ENCODE data around the gene NUDT2. TPM values are rescaled to one million over a fixed set of nuclear protein-coding genes. Genes with fewer than 3 reads are reported as not detected.
A peak's percentile ranks its signal among the peaks of the same experiment; 100 is the strongest.

Gene NUDT2
- total and polyA plus RNA-seq, 7 donors: 14.7 to 31.0 (median 19.6) TPM

- Histone ChIP-seq H3K36me3 (ENCODE audit: insufficient read depth in 1 of 2, low read depth in 1 of 2) (no peaks in the 10 kb centered on the region), H3K27ac (no peak overlapping the region), H3K4me3 (peak overlapping the region; percentile 78), H3K9me3 (no peaks in the 10 kb centered on the region), H3K4me1 (peaks cover 23% of the 10 kb centered on the region), H3K27me3 (ENCODE audit: insufficient read depth in 3 of 3, low read length in 2 of 3) (no peaks in the 10 kb centered on the region)
- intact Hi-C loops (cut with DNase I): loop anchor here (1.0 to 5.0 kb wide), 2 partner anchors 47 to 122 kb away; no protein-coding TSS in a partner anchor
- TF ChIP-seq, protein P1, sequence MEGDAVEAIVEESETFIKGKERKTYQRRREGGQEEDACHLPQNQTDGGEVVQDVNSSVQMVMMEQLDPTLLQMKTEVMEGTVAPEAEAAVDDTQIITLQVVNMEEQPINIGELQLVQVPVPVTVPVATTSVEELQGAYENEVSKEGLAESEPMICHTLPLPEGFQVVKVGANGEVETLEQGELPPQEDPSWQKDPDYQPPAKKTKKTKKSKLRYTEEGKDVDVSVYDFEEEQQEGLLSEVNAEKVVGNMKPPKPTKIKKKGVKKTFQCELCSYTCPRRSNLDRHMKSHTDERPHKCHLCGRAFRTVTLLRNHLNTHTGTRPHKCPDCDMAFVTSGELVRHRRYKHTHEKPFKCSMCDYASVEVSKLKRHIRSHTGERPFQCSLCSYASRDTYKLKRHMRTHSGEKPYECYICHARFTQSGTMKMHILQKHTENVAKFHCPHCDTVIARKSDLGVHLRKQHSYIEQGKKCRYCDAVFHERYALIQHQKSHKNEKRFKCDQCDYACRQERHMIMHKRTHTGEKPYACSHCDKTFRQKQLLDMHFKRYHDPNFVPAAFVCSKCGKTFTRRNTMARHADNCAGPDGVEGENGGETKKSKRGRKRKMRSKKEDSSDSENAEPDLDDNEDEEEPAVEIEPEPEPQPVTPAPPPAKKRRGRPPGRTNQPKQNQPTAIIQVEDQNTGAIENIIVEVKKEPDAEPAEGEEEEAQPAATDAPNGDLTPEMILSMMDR (IDR thresholded peaks at IDR 0.05): peak; percentile 98
- DNase-seq (peak; percentile 87 to 93), ATAC-seq (peak; percentile 54 to 64 (median 60))
- WGBS, 3 donors: 20 to 25% (median 21%) methylated on average over 34 to 35 of the region's 35 CpGs
These were observed 50.1 kb downstream of the NUDT2 start for GRCh38 chr9:34379334-34380033.

GRCh38 chr9:34380034-34380510, 50.7 kb downstream of the NUDT2 start:
- DNase-seq (no peak), ATAC-seq (no peak)
- H3K9me3 ChIP-seq: no peaks in the 10 kb centered on the region
- peak overlapping the region; percentile 78 for H3K4me3 ChIP-seq
- no peaks in the 10 kb centered on the region for H3K27me3 ChIP-seq (ENCODE audit: insufficient read depth in 3 of 3, low read length in 2 of 3)
- 56 to 62% (median 60%) methylated on average over 24 of the region's 24 CpGs for WGBS, 3 donors
- no peaks in the 10 kb centered on the region for H3K36me3 ChIP-seq (ENCODE audit: insufficient read depth in 1 of 2, low read depth in 1 of 2)
- intact Hi-C loops (cut with DNase I): no loop called here
- TF ChIP-seq, protein P1 (IDR thresholded peaks at IDR 0.05): no peak
- H3K27ac ChIP-seq: peak overlapping the region; percentile 21
- H3K4me1 ChIP-seq: peaks cover 19% of the 10 kb centered on the region

- Histone ChIP-seq H3K27ac (peak overlapping the region; percentile 21), H3K9me3 (no peaks in the 10 kb centered on the region), H3K4me1 (peaks cover 13% of the 10 kb centered on the region), H3K36me3 (ENCODE audit: insufficient read depth in 1 of 2, low read depth in 1 of 2) (no peaks in the 10 kb centered on the region), H3K27me3 (ENCODE audit: insufficient read depth in 3 of 3, low read length in 2 of 3) (no peaks in the 10 kb centered on the region), H3K4me3 (peak overlapping the region; percentile 78)
- ATAC-seq (peak; percentile 52 to 71 (median 60)), DNase-seq (peak; percentile 80 to 87)
- TF ChIP-seq, protein P1 (IDR thresholded peaks at IDR 0.05): no peak
- intact Hi-C loops (cut with DNase I): no loop called here
- 3 to 5% (median 4%) methylated on average over 51 to 59 of the region's 59 CpGs for WGBS, 3 donors
These were observed 51.3 kb downstream of the NUDT2 start for GRCh38 chr9:34380511-34381315.

DNA sequence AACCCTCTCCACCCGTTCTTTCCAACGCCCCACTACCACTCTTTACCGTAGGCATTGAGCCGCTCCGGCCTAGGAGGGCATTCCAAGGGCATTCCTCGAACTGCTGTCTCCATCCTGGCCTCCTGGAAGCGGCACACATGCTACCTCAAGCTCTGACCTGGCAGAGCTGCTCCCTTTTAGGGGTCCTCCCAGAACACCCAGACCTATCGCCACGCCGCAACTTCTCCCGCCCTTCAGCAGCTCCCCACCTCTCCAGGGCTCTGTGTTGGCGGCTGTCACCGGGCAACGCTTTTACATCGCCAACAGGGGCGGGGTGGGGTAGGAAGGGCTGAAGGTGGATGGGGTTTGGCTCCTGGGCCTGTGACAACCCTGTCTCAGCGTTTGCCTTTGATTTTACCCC, 52.0 kb downstream of the NUDT2 start:
- H3K4me3 ChIP-seq: peak overlapping the region; percentile 78
- no peaks in the 10 kb centered on the region for H3K27me3 ChIP-seq (ENCODE audit: insufficient read depth in 3 of 3, low read length in 2 of 3)
- ATAC-seq: no peak
- intact Hi-C loops (cut with DNase I): no loop called here
- H3K9me3 ChIP-seq: no peaks in the 10 kb centered on the region
- 40 to 54% (median 43%) methylated on average over 17 of the region's 17 CpGs for WGBS, 3 donors
- peaks cover 10% of the 10 kb centered on the region for H3K4me1 ChIP-seq
- TF ChIP-seq, protein P1 (IDR thresholded peaks at IDR 0.05): no peak
- DNase-seq: peak in 1 of 2 donors; percentile 54
- no peaks in the 10 kb centered on the region for H3K36me3 ChIP-seq (ENCODE audit: insufficient read depth in 1 of 2, low read depth in 1 of 2)
- H3K27ac ChIP-seq: no peak overlapping the region

All from psoas muscle (tissue), 8 donors.